PFSK-1 (cell line): Measurements from ENCODE around the gene MTIF3.

Experiments used
- FOXP2 ChIP-seq: optimal IDR thresholded peaks from 2 replicates; pipeline ENCODE3; 2011; ENCODE audit warnings: borderline replicate concordance, control low read depth, inconsistent platforms; ENCODE audit not compliant: insufficient read depth; ENCODE audit errors: extremely low read length, extremely low read depth
- POLR2AphosphoS5 ChIP-seq: IDR thresholded peaks from 2 replicates; pipeline ENCODE4 v1.6.1; 2012; ENCODE audit warnings: low read depth, mild to moderate bottlenecking, control low read depth, low read length, moderate library complexity
- SIN3A ChIP-seq: IDR thresholded peaks from 2 replicates; pipeline ENCODE4 v1.6.1; 2012; ENCODE audit warnings: mild to moderate bottlenecking, low read length, moderate library complexity, borderline replicate concordance; ENCODE audit not compliant: insufficient read depth
- TAF1 ChIP-seq: IDR thresholded peaks from 2 replicates; pipeline ENCODE4 v1.6.1; 2012; ENCODE audit warnings: low read length, control low read depth, borderline replicate concordance; ENCODE audit not compliant: insufficient read depth
- TF ChIP-seq, protein P1 (sequence below), 2 experiments: IDR thresholded peaks; 2 replicates each; pipeline versions ENCODE4 v1.6.1 to v1.8.0; 2011 to 2012; ENCODE audit warnings: low read depth in 2 of 2, low read length in 2 of 2, control low read depth in 1 of 2, inconsistent platforms in 1 of 2, mild to moderate bottlenecking in 1 of 2, moderate library complexity in 1 of 2; ENCODE audit not compliant: insufficient read depth in 1 of 2

MTIF3 gene

DNA sequence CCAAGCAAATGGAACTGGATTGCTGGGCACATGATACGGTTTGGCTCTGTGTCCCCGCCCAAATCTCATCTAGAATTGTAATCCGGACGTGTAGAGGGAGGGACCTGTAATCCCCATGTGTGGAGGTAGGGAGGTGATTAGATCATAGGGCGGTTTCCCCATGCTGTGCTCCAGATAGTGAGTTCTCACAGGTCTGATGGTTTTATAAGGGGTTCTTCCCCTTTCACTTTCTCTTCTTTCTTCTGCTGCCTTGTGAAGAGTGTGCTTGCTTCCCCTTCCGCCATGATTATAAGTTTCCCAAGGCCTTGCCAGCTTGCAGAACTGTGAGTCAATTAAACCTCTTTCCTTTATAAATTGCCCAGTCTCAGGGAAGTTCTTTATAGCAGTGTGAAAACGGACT lies 32.6 kb upstream of the MTIF3 start:
- no peak for TF ChIP-seq TAF1
- no peak for TF ChIP-seq POLR2AphosphoS5
- TF ChIP-seq SIN3A = no peak
- TF ChIP-seq FOXP2 = no peak
- TF ChIP-seq, protein P1, sequence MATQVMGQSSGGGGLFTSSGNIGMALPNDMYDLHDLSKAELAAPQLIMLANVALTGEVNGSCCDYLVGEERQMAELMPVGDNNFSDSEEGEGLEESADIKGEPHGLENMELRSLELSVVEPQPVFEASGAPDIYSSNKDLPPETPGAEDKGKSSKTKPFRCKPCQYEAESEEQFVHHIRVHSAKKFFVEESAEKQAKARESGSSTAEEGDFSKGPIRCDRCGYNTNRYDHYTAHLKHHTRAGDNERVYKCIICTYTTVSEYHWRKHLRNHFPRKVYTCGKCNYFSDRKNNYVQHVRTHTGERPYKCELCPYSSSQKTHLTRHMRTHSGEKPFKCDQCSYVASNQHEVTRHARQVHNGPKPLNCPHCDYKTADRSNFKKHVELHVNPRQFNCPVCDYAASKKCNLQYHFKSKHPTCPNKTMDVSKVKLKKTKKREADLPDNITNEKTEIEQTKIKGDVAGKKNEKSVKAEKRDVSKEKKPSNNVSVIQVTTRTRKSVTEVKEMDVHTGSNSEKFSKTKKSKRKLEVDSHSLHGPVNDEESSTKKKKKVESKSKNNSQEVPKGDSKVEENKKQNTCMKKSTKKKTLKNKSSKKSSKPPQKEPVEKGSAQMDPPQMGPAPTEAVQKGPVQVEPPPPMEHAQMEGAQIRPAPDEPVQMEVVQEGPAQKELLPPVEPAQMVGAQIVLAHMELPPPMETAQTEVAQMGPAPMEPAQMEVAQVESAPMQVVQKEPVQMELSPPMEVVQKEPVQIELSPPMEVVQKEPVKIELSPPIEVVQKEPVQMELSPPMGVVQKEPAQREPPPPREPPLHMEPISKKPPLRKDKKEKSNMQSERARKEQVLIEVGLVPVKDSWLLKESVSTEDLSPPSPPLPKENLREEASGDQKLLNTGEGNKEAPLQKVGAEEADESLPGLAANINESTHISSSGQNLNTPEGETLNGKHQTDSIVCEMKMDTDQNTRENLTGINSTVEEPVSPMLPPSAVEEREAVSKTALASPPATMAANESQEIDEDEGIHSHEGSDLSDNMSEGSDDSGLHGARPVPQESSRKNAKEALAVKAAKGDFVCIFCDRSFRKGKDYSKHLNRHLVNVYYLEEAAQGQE (IDR thresholded peaks at IDR 0.05; ENCODE audit: insufficient read depth in 1 of 2, low read depth in 2 of 2, low read length in 2 of 2) = no peak

DNA sequence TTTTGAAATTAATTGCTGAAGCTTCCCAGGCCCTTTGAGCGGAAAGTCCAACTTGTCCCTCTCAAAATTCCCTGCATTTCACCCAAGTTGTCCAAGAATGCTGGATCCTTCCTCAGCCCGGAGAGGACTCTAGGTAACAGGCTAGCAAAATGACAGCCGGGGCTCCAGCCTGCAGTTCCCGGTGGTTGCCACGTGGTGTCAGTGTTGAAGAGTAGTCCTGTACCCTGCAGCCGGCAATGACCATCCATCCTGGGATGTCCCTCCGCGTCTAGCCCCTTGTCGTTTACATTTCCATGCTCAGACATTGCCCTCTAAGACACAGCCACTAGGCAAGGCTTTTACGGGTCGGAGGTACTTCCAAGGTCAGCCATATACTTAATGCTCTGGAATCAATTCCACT lies 31.4 kb upstream of the MTIF3 start:
- no peak for TF ChIP-seq POLR2AphosphoS5
- TF ChIP-seq, protein P1 (IDR thresholded peaks at IDR 0.05; ENCODE audit: insufficient read depth in 1 of 2, low read depth in 2 of 2, low read length in 2 of 2) = no peak
- TF ChIP-seq SIN3A = no peak
- no peak for TF ChIP-seq TAF1

DNA sequence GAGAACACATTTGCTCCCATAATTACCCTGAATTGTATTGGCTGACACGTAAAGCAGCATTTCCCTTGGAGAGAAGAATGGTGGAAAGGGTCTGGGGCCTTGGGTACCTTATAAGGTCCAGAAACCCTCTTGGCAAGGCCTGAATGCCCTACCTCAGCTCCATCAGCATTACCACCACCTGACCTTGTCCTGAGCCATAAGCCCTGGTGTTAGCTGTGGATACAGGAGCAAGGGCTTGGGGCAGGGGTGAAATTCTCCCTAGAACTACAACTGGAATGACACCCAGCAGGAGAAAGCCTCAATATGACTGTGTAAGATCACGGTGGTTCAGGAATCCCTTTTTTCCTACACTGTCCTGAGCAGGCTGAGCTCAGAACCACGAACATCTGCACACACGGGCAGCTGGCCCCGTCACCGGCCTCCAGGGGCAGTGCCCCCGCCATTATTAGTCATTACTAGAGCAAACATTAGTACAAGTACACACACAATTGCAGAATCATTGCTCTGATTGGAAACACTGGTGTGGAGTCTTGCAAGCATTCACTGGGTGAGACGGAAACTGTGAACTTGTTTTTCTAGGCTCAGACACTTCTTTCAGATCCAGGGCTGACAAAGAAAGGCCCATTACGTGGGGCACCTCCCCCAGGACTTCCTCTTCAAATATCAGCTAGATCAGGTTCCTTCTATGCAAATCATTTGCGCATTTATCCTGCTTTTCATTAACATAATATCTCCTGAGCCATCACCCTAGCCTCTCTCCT lies 26.8 kb upstream of the MTIF3 start:
- TF ChIP-seq, protein P1 (IDR thresholded peaks at IDR 0.05; ENCODE audit: insufficient read depth in 1 of 2, low read depth in 2 of 2, low read length in 2 of 2) = no peak
- TF ChIP-seq FOXP2 = no peak

DNA sequence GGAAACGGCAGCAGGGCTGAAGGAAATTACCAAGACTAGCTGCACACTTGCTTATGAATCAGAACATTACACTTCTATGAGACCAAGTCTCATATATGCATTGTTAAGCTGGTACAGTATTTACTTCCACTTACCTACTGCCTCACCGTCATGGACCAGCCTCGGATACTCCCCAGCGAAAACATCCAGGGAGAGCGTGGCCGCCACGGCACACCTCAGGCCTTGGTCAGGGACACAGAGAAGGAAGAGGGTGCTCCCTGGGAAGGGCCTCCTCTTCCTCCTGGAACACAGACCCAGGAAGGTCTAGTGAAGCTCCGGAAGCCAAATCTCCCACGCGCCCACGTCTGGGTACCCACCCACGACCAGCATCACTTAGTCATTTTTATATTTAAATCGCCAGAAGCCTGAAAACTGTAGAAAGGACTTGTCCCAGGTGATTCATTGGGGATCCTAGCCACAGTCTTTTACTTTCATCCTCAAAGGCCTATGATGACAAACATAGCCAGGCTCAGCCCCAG lies 24.4 kb upstream of the MTIF3 start:
- TF ChIP-seq, protein P1 (IDR thresholded peaks at IDR 0.05; ENCODE audit: insufficient read depth in 1 of 2, low read depth in 2 of 2, low read length in 2 of 2) = no peak
- TF ChIP-seq POLR2AphosphoS5 = no peak
- TF ChIP-seq FOXP2 = no peak
- no peak for TF ChIP-seq TAF1
- TF ChIP-seq SIN3A = no peak

DNA sequence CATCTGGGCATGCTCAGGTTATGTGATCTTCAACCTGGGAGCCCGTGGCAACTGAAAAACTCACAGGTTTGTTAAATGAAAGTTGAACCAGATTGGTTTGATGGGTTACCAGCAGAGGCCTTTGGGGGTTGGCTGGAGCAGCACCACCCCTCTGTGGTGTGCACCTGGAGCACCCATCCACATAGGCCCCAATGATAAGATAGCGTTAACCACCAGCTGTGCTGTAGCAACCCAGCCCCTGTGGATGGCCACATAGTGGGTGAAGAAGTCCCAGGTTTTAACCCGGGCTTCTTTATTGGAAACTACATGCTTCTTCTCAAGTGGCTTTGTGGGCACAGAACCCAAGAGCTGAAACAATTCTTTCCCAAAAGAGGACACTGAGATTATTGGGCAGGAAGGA lies 22.6 kb upstream of the MTIF3 start:
- no peak for TF ChIP-seq FOXP2
